Stimulated activated naive CD4-positive, alpha-beta T cell (primary cell): ENCODE results near the gene NKX6-2.
"Not testable (repeated sequence)": the region's sequence is repeated elsewhere in the genome, so short reads cannot be mapped to it uniquely, and the experiment has no call there.

Experiments
- DNase-seq, 6 experiments: peaks; one replicate each; lab custom pipeline; 2025; lab: John Stamatoyannopoulos, UW

The NKX6-2 gene

DNA sequence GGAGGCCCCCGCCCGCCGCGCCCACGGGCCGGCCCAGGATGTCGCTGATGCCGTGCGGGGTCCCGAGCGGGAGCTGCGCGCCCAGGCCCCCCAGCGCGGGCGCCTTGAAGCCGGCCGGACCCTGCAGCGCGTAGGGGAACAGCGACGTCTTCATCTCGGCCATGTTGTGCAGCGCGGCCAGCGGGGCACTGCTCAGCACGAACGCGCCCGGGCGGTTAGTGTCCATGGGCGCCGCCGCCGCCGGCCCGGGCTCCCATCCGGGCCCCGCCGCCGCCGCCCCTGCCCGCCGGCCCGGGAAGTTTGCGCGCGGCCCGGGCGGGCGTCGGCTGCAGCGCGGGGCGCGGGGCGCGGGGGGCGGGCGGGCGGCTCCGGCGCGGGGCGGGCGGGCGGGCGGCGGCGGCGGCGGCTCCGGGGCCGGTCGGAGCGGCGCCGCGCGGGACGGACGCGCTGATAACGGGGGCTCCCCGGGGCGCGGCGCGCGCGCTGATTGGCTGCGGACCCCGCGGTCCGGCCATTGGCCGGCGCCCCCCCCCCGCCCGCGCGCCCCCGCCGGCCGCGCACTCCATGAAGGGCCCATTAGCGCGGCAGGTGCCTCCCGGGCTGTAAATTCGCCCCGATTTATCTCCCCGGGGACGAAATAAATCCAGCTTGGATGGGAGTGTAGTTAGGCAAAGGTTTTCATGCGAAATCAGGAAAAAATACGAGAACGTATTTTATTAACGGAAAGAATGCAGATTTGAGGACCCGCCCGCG lies at the start of gene NKX6-2:
TSS of gene NKX6-2 (minus strand) at position 425 of the 753 bp plus-strand sequence. CDS start at position 226, 199 bp downstream.
- DNase-seq = no peak

DNA sequence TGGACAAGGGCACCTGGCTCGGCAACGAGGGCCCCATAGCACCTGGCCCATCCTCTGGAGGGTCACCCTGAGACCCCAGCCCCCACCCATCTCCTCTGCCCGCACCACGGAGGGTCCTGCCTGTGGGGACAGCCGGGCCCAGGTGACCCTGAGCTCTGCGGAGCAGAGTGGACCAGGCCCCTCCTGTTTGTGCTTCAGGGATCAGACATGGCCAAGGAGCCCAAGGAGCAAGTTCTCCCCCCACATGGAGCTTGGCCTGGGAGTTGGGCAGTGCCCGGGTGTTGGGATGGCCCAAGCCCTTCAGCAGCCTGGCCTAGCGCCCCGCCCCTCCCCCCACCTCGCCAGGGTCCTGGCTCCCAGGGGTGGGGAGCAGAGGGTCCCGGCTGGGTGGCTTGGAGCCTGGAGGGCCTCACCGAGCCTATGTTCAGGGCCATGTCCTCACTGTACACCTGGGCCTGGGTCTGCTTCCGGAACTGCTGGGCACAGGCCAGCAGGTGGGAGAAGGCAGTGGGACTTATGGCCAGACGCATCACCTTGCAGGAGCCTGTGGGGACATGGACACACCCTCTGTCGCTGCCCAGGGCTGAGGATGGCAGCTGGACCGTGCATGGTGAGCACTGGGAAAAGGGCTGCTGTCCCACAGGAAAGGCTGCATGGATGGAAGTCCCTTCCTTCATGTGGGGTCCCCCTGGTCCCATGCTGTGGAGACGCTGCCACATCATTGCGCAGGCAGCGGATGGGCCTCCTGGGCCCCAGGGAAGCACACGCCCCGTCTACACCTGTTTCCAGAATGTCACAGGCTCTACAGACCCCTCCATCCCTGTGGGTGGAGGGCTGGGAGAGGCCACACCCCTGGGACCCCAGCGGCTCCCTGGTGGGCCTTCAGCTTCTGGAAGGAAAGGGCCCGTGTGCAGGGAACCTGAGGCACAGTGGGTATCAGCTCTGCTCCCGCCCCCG lies 49.2 kb upstream of the NKX6-2 start:
- no peak for DNase-seq

GRCh38 chr10:132834311-132834761 lies 48.4 kb upstream of the NKX6-2 start:
- no peak for DNase-seq

DNA sequence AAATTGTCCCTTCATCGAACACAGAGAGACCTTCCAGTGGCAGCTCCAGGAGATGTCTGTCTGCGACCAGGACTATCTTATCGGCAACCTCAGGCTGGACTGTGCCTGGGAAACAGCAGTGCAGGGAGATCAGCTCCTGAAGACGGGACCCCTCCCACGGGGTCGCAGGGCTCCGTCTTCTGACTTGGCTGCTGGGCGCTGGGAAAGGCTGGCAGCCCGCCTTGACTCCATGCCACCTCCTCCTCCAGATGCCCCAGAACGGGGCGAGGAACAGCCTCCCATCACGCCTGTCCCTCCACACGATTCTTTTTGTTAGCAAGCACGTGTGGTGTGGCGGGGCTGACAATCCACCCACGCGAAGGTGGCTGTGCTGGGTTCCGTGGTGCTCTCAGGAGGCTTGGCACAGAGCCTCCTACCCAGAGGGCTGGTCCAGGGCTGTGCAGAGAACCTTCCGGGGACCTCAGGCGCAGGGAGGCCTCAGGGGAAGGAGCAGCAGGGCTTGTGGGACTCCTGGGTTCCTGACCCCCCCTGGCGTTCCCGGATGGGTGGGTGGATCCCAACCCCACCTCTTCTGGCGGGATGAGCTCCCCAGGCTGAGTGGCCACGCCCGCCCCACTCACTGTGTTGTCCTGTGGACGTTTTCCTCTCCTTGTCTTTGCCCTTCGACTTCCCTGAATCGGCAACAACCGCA lies 47.6 kb upstream of the NKX6-2 start:
- DNase-seq = no peak

DNA sequence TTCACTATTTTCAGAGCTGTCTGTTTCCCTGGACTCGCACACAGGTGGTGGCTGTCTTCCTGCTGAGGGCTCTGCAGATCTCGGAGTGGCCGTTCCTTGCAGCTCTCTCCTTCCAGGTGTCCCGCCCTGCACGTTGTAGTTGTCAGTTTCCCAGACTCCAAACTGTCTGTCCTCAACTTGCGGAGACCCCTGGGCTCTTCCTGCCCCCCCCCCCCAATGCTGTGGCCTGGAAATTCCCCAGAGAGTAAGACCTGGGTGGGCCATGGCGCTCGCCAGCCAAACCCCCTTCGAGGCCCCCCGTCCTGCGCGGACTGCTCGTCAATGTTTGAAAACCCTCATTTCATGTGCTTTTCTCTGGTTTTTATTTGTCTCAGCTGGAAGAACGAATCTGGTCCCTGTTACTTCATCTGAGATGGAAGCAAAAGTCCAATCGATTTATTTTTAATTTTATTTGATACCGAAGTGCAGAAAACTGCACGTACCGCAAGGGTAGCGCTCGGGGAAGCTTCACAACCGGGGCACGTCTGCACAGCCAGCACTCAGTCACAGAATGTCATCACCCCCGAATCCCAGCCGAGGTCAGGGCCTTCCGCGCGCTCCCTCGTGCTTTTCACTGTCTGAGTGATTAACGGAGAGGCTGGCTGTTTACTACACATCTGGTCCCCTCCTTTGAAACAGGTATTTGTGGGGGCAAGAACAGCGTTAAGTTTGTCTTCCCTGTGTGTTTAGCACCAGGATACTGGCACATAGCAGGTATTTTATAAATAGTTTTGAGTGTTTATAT lies 46.4 kb upstream of the NKX6-2 start:
- no peak for DNase-seq

DNA sequence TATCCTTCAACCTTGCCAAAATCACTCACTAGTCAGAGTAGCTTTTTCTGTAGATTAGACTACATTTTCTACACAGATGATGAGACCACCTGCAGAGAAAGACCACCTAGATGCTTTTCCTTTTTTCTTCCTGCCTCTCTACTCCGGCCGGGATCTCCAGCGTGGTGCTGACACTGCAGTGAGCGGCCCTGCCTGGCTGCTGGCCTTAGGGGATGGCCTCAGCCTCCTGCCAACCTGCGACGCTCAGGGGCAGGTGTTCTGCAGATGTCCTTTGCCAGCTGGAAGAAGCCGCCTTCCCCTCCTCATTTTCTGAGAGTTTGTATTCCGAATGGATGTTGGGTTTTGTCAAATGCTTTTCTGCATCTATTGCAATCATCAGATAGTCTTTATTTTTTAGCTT lies 43.5 kb upstream of the NKX6-2 start:
- DNase-seq = no peak

- DNase-seq = no peak
These were observed 42.7 kb upstream of the NKX6-2 start for GRCh38 chr10:132828681-132829080.

GRCh38 chr10:132827861-132828539 lies 42.1 kb upstream of the NKX6-2 start:
- DNase-seq = no peak

DNA sequence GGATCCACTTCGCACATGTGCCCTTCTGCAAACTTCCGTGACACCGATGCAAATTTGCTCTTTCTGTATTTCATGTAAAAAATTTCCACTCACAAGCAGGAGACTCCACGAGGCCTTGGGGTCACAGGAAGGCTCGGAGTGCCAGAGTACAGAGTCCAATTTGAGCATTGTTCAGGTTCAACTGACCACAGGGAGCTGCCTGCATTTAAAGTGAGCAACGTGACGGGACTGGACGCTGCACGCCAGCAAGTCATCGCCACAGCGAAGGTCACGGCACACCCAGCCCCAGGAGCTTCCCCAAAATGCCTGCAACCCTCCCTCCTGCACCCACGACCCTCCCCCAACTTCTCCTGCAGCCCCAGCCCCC lies 41.5 kb upstream of the NKX6-2 start:
- no peak for DNase-seq

- DNase-seq = no peak
These were observed 40.8 kb upstream of the NKX6-2 start for GRCh38 chr10:132826524-132827422.

DNA sequence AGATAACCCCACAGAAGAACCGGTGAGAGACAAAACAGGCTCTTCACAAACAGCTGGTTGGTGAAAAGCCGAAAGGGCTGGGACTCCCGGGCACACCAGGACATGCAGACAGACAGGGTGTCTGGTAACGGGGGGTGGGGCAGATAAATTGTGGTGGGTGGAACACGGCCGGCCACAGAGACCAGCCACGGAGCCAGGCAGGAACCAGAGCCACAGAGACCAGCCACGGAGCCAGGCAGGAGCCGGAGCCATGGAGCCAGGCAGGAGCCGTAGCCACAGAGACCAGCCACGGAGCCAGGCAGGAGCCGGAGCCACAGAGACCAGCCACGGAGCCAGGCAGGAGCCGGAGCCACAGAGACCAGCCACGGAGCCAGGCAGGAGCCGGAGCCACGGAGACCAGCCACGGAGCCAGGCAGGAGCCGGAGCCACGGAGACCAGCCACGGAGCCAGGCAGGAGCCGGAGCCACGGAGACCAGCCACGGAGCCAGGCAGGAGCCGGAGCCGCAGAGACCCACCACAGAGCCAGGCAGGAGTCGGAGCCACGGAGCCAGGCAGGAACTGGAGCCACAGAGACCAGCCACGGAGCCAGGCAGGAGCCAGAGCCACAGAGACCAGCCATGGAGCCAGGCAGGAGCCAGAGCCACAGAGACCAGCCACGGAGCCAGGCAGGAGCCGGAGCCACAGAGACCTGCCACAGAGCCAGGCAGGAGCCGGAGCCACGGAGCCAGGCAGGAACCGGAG lies 40.0 kb upstream of the NKX6-2 start:
- not testable (repeated sequence) for DNase-seq

DNA sequence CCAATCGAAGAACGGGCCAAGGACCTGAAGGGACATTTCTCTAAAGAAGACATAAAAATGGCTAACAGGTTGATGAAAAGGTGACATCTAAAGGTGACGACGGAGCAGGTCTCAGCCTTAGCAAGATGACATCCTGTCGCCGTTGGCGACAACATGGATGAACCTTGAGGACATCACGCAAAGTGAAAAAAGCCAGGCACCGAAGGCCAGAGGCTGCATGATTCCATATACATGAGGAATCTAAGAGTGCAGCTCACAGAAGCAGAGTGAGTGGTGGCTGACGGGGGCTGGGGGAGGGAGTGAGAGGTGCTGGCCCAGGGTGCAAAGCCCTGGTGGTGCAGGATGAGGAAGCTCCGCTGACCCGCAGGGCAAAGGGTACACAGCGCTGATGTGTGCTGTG lies 34.1 kb upstream of the NKX6-2 start:
- DNase-seq = no peak

- no peak for DNase-seq
These were observed 31.8 kb upstream of the NKX6-2 start for GRCh38 chr10:132817701-132818211.

- DNase-seq = no peak
These were observed 30.8 kb upstream of the NKX6-2 start for GRCh38 chr10:132816718-132817117.

DNA sequence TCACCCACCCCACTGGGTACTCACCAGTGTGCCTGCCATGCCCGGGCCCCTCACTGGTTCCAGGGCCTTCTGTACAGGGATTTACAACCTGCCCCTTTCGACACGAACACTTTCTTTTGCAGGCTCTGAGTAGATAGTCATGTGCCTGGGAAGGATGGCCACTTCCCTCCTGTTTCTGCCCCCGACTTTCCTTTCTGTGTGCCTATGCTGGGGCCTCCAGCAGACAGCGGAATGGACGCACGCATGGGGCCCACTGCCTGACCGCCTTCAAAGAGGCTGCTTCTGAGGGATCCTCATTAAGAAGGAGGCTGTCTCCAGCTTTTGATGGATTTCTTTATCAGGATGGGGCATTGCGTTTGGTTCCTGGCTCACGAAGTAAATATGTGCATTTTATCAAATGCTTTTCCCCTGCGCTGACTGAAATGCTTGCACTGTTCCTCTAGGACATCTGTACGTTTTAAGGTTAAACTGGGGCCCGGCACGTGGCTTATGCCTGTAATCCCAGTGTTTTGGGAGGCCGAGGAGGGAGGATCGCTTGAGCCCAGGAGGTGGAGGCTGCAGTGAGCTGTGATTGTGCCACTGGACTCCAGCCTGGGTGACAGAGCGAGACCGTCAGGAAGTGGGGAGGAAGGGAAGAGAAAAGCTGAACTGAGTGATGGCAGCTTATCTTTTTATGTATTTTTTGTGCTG lies 29.4 kb upstream of the NKX6-2 start:
- DNase-seq = no peak

- DNase-seq = no peak
These were observed 28.5 kb upstream of the NKX6-2 start for GRCh38 chr10:132814469-132814856.

- DNase-seq = no peak
These were observed 27.9 kb upstream of the NKX6-2 start for GRCh38 chr10:132813560-132814468.
